Activated CD8-positive, alpha-beta memory T cell treated with anti-CD3 and anti-CD28 coated beads for 1 hour (primary cell): ENCODE results near the gene JOSD1.
"Not testable (repeated sequence)": the region's sequence is repeated elsewhere in the genome, so short reads cannot be mapped to it uniquely, and the experiment has no call there.

Experiments used
- DNase-seq, 2 donors: peaks; one replicate each; pipeline ENCODE4 v3.0.0-alpha.2; 2020; ENCODE audit warnings: low read depth in 1 of 2; ENCODE audit errors: extremely low read depth in 1 of 2

The JOSD1 gene

DNA sequence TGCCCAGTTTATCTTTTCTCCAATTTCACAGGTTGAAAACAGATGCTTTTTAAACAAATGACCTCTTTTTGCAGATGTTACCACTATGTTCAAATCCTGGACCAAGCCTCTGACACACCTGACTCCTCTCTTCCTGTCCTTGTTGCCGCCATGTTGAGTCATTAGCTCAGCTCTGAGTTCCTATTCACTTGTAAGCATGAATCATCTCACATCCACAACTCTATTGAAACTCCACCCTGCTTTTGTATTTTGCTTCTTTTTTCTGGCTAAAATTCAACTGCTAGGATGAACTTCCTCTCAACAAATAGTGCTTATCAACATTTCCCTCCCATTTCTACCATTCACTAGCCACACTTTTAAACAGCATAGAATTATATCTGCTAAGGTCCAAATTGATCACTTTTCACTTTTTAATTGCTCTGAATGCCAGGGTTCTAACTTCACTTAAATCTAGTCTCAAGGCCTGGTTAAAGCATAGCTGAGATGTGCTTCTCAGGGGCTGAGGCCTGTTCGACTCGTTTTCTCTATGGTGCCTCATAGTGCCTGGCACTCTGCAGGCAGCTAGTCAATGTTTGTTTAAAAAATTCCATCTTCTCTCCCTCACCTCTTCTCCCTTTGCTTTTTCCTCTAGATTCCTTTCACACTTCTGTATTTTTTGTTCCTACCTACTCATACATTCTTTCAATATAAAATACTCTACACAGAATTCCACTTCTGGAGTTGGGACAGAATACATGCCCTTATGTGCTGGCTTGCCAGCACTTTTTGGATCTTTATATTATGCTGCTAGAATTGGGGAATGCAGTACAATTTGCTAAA is 3.9 kb downstream of the JOSD1 start:
- DNase-seq = no peak

- DNase-seq = no peak
Observed at GRCh38 chr22:38694940-38695339, 5.8 kb downstream of the JOSD1 start.

- no peak for DNase-seq
Observed at GRCh38 chr22:38694049-38694448, 6.7 kb downstream of the JOSD1 start.

DNA sequence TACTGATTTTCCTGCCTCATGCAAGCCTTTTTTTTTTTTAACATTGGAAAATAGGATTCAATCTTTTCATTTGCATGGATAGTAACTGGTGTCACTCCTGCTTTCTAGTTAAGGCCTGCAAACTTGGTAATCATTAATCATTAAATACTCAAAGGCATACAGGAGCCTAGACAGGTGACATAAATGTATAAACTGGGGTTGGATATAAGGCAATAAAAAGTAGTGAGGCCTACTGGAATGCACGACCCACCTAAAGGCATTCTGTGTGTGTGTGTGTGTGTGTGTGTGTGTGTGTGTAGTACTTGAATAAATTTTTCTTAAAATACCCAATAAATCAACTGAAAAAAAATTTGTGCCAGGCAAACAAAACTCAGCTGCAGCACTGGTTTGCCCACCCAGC is 11.1 kb downstream of the JOSD1 start:
- no peak for DNase-seq

GRCh38 chr22:38685761-38686160 is 15.0 kb downstream of the JOSD1 start:
- no peak for DNase-seq

- no peak for DNase-seq
Observed at GRCh38 chr22:38684895-38685294, 15.8 kb downstream of the JOSD1 start.

GRCh38 chr22:38681582-38682335 is 19.0 kb downstream of the JOSD1 start, which contains the start of gene TOMM22:
TSS of gene TOMM22 (plus strand) at chr22:38681957. CDS start at chr22:38681979, 22 bp downstream.
- DNase-seq = peak; percentile 49 to 71

GRCh38 chr22:38675833-38676232 is 24.9 kb downstream of the JOSD1 start:
- DNase-seq = no peak

DNA sequence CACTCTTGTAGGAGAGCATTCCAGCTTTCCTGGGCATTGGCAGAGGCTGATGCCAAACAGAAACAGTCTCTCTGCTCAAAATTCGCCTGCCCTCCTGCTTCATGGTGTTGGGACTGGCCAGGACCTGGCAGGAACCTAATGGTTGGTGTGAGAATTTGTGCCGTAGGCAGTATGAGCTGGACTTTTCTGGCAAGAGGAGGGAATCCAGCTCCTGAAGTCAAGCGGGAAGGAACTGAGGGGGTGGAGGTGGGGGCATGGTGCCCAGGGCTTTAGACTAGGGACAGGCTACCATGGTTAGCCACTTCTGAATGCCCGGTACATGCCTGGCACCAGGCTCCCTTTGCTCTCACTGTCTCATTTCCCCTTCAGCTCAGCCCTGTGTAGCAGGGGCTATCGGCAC is 25.9 kb downstream of the JOSD1 start:
- no peak for DNase-seq

DNA sequence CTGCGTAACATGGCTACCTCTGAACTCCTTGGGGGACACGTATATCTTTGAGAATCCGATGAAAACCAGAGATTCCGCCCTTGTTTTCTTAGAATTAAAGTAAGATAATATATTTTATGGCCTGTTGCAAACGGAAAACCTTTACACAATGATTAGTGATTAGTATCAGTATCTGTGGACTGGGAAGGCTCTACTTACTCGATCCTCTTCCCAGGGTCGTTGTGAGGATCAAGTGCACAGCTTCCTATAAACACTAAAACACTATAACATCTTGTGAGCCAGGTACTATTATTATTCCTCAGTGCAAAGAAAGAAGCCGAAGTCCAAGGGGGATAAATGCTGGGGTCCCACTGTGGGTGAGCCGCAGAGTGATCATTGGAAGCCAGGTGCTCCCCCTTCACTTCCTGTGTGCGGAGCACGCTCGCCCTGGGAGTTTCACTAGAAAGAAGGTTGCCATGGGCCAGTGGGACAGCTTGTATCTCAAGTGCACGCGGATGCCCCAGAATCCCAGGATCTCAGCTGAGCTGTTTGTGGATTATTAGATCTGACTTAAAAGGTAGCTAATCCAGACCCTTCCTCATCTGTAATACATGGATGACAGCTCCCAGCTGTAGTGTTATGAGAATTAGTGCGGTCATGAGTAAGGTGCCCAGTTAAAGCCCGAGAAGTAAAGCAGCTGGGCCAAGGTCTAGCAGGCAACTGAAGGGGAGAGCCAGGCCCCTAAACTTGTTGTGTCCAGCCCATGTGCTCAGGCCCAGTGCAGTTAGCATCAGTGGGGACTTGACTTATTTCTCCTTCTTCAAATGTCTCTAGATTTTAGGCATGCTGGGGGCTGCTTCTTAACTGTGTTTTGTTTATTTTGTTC is 43.5 kb downstream of the JOSD1 start:
- no peak for DNase-seq

GRCh38 chr22:38656256-38657044 is 44.3 kb downstream of the JOSD1 start, which contains the start of the genes CBY1 and FAM227A:
TSS of gene CBY1 (plus strand) at chr22:38656638. CDS start at chr22:38668055, 11,417 bp downstream.
TSS of gene FAM227A (minus strand) at chr22:38656392. CDS start at chr22:38650168, 6,224 bp downstream.
- DNase-seq = peak; percentile 57 to 85

GRCh38 chr22:38655519-38656255 is 45.1 kb downstream of the JOSD1 start:
- DNase-seq = no peak

DNA sequence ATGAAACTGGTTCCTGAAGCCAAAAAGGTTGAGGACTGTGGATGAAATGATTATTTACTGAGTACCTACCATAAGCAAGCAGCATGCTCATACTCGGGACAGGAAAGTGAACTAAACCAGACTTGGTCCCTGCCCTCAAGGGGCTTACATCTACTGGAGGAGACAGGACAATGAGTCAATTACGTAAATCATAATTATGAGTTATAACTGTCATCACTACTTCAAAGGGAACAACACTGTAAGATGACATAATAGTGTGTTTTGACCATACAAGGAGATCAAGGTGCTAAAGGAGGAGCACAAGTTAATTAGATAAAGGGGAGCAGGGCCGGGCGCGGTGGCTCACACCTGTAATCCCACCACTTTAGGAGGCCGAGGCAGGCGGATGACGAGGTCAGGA is 47.0 kb downstream of the JOSD1 start:
- DNase-seq = no peak

DNA sequence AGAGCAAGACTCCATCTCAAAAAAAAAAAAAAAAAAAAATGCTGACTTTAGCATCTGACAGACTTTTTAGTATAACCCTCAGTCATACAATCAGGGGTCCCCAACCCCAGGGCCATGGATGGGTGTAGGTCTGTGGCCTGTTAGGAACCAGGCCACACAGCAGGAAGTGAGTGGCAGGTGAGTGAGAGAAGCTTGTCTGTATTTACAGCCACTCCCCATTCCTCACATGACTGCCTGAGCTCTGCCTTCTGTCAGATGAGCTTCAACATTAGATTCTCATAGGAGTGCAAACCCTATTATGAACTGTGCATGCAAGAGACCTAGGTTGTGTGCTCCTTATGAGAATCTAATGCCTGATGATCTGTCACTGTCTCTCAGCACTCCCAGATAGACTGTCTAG is 47.9 kb downstream of the JOSD1 start:
- DNase-seq = no peak

- DNase-seq = no peak
Observed at GRCh38 chr22:38649841-38650522, 50.8 kb downstream of the JOSD1 start.

- DNase-seq = no peak
Observed at GRCh38 chr22:38645430-38645829, 55.3 kb downstream of the JOSD1 start.

DNA sequence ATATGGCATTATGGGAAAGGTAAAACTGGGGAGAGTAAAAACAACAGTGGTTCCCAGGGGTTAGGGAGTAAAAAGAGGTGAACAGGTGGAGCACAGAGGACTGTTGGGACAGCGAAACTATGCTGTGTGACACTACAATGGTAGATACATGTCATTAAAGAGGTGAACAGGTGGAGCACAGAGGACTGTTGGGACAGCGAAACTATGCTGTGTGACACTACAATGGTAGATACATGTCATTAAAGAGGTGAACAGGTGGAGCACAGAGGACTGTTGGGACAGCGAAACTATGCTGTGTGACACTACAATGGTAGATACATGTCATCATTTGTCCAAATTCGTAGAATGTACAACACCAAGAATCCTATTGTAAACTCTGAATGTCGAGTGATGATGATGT is 56.5 kb downstream of the JOSD1 start:
- DNase-seq = not testable (repeated sequence)

GRCh38 chr22:38641476-38642040 is 59.2 kb downstream of the JOSD1 start:
- no peak for DNase-seq

DNA sequence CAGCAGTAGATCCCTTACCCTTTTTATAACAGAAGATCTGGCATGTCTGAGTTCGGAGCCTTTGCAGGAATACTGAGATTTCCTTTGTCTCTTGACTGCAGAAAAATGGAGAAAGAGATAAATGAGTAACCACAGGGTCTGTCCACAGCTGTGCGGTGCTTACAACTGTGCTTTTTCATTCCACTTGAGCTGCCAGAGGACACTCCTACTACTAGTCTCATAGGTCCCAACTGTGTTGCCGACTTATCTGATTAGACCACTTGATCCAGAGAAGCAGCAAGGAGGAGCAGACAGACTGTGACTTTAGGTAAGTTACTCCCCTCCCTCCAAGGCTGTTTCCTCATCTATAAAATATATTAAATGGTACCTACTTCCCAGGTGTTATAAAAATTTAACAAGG is 62.0 kb downstream of the JOSD1 start:
- DNase-seq = no peak
